Mesangial cell (primary cell): Measurements from ENCODE around the gene ANKS4B. TPM values are rescaled to one million over a fixed set of nuclear protein-coding genes. Genes with fewer than 3 reads are reported as not detected.

Experiments
- total RNA-seq: library from RNA; depleted of rRNA; stranded (reverse); fragments of >200 nt; gene quantifications from 2 replicates; pipeline ENCODE4 v1.2.3, GENCODE V29; 2015

Gene ANKS4B, protein sequence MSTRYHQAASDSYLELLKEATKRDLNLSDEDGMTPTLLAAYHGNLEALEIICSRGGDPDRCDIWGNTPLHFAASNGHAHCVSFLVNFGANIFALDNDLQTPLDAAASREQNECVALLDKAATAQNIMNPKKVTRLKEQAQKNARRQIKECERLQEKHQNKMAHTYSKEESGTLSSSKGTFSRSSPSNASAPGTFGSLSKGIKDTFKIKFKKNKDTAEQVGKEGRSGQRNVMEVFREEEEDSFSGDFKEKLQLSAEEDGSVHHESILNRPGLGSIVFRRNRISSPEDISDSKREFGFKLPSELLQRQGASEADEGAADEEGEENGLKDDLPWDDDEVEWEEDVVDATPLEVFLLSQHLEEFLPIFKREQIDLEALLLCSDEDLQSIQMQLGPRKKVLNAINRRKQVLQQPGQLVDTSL
- total RNA-seq, result not detected in 2 replicates

DNA sequence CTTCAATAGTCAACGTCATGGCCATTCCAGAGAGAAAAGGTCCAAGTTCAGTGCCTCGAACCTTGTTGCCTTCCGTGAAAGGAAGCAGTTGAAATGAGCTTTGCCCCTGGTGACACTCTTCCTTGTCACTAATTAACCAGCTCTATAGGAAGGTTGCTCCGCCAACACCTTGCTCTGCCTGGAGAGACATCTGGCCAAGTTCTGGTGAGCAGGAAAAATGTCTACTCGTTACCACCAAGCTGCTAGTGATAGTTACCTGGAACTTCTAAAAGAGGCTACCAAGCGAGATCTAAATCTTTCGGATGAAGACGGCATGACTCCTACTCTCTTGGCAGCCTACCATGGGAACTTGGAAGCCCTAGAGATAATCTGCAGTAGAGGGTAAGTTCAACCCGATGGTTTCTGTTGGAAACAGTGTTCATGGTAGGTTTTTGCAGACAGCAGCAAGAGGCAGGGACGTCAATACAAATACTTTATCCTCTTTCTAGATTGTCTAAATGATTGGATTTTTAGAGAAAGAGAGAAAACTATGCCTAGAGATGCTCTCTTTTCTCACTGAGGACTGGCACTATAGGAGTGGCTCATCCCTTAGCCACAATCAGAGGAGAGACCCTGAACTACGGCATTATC lies at the start of gene ANKS4B:
ANKS4B (plus strand) TSS at position 179 of the 630 bp plus-strand sequence; CDS start at position 218, 39 bp downstream.

DNA sequence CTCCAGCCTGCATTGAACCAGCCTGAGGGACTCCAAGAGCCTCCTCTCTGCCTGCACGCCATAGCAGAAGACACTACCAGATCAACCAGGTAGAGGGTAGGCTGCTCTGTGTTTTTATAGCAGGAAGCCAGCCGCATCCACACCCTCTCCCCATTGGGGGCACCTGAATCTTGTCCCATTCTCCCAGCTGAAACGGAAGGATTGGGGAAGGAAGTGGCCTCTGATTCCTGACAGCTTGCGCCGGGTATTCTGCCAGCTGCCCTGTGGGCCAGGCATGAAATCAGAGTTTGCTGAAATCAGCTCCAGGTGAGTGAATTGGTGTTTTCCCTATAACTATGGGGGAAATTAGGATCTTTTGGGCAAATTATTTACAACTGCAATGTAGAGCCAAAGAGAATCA lies 22.0 kb upstream of the ANKS4B start, which contains the start of gene ZP2:
ZP2 (minus strand) TSS at position 89 of the 400 bp plus-strand sequence; CDS start at position 62, 27 bp downstream.

DNA sequence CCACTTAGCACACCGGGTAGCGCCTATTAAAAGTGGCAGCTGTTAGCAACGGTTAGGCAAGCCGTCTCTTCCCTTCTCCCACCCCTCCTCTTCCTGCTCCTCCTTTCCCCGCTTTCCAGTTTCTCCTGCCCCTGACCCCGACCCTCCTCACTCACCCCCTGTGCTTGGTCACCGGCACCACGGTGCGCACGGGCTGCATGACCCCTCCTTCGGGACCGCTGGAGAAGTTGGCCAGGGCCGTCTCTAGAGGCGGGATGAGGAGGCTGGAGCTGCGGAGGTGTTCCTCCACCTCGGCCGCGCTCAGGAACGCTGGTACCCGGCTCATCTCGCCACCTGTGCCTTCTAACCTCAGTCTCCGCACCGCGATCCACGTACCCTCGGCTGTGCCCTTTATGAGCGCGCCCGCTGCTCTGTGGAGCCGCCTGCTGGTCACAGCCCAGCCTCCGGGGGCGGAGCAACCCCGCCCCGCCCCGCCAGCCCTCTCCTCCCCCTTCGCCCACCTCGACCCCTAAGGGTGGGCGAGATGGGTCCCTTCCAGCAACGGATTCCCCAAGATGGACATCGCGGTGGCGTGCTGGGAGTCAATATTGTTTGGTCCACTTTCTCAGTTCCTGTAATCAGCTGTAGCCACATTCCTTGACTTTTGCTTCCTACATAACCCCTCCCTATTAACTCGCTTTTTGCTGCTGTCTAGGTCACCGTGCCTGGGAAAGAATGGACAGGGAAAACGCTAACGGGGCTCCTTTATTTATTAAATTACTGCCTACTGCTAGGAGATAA lies 44.6 kb downstream of the ANKS4B start, which contains the start of gene CRYM:
CRYM (minus strand) TSS at position 364 of the 780 bp plus-strand sequence; CDS start at position 325, 39 bp downstream.

Other genes starting within 250 kb of the ANKS4B start
- gene DNAH3, start 82.9 kb upstream of the ANKS4B start, total RNA-seq, result under 0.01 TPM in 1 of 2 replicates, not detected in the other
- gene LDAF1, start 75.0 kb upstream of the ANKS4B start, total RNA-seq, result 21.5 and 41.7 TPM in 2 replicates
- not detected in 2 replicates for gene ZP2, start 22.1 kb upstream of the ANKS4B start, total RNA-seq
- 7.5 TPM in 1 of 2 replicates, not detected in the other for gene CRYM, start 44.6 kb downstream of the ANKS4B start, total RNA-seq